Cardiac muscle cell (in vitro differentiated cells and primary cell): Measurements from ENCODE around the gene CACNA2D4. TPM values are rescaled to one million over a fixed set of nuclear protein-coding genes. Genes with fewer than 3 reads are reported as not detected.
A peak's percentile ranks its signal among the peaks of the same experiment; 100 is the strongest.

Source experiments
- DNase-seq, 2 donors: peaks; one replicate each; pipeline versions ENCODE4 v3.0.0 to v3.0.0-alpha.2; 2010 to 2017; ENCODE audit warnings: low read depth in 1 of 2, low spot score in 1 of 2
- H3K27ac ChIP-seq: fragments of 200-600 bp; sonication (generic); 2 replicates; pipeline ENCODE4 v1.5.1; 2016
- H3K27me3 ChIP-seq: fragments of 200-600 bp; sonication (generic); 2 replicates; pipeline ENCODE4 v1.6.0; 2016; ENCODE audit warnings: control low read depth
- H3K36me3 ChIP-seq: fragments of 200-600 bp; sonication (generic); 2 replicates; pipeline ENCODE4 v1.5.1; 2016; ENCODE audit warnings: control low read depth
- H3K4me1 ChIP-seq: fragments of 200-600 bp; sonication (generic); 2 replicates; pipeline ENCODE4 v1.8.1; 2017; ENCODE audit warnings: low read depth, mild to moderate bottlenecking, mixed run types
- H3K4me3 ChIP-seq: fragments of 200-600 bp; sonication (generic); 2 replicates; pipeline ENCODE4 v1.5.1; 2016; ENCODE audit warnings: mild to moderate bottlenecking
- H3K9me3 ChIP-seq: fragments of 200-600 bp; sonication (generic); 2 replicates; pipeline ENCODE4 v1.5.1; 2017; ENCODE audit warnings: low read depth, mild to moderate bottlenecking, control low read depth
- polyA plus RNA-seq: library from polyadenylated mRNA; unstranded; fragments of >200 nt; fragmentation: Nextera tagmentation; extraction: Ambion mirVana; gene quantifications from 2 replicates; pipeline ENCODE4 v1.2.1, GENCODE V29; 2016
- total RNA-seq: library from RNA; depleted of rRNA; stranded (reverse); fragments of >200 nt; gene quantifications from 2 replicates; pipeline ENCODE4 v1.2.3, GENCODE V29; 2016
- TF ChIP-seq, protein P1 (sequence below): IDR thresholded peaks from 2 replicates; pipeline ENCODE4 v1.5.1; 2012; ENCODE audit warnings: low read depth, mild to moderate bottlenecking, low read length

The CACNA2D4 gene
- total and polyA plus RNA-seq, 2 experiments from 2014 or later: 0.39 to 1.3 TPM

DNA sequence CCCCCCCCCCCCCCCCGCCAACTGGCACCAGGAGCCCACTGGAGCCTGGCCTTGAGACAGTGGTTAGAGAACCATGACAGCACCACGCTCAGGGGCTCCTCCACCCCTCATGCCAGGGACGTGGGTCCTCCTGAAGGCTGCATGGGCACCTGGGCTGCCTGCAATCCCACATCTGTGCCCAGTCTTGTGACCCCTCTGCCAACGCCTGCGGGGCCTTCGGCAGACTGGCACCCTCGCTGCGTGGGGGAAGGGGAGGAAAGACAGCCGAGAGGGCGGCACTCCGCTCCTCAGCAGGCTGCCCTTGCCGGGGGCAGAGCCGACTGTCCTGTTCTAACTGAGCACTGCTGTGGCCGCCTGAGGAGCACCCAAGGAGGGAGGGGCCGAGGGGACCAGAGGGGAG lies 92.1 kb downstream of the CACNA2D4 start:
- H3K9me3 ChIP-seq: no peaks in the 10 kb centered on the region

DNA sequence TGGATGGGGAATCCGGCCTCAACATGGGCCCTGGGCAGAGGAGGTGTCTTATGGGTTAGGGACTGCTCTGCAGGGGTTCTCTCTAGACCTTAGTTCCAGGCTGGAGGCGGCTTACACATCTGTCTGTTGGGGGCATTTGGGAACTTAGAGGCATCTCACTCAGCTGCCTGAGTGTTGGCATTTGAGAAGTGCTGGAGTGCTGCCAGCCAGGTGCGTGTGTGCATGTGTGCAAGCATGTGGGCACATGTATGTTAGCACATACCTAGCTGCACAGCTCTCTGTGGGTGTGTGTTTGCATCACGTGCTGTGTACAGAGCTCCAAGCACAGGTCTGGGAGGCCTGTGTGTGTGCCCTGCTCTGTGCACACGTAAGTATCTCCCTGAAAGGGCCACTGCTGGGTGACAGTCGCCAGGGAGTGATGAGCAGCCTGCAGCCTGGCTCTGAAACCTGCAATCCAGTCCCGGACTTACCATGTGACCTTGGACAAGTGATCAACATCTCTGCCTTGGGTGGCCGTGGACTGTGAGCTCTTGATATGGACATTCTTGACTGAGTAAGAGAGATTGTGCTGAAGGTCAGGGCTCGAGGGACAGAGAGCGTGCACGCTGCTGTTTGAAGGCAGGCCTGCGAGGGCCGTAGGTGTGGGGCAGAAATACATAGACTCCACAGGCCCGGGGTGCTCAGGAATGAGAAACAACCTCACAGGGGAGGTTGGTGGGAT lies 92.9 kb downstream of the CACNA2D4 start:
- no peaks in the 10 kb centered on the region for H3K9me3 ChIP-seq
- H3K36me3 ChIP-seq: no peaks in the 10 kb centered on the region
- TF ChIP-seq, protein P1, sequence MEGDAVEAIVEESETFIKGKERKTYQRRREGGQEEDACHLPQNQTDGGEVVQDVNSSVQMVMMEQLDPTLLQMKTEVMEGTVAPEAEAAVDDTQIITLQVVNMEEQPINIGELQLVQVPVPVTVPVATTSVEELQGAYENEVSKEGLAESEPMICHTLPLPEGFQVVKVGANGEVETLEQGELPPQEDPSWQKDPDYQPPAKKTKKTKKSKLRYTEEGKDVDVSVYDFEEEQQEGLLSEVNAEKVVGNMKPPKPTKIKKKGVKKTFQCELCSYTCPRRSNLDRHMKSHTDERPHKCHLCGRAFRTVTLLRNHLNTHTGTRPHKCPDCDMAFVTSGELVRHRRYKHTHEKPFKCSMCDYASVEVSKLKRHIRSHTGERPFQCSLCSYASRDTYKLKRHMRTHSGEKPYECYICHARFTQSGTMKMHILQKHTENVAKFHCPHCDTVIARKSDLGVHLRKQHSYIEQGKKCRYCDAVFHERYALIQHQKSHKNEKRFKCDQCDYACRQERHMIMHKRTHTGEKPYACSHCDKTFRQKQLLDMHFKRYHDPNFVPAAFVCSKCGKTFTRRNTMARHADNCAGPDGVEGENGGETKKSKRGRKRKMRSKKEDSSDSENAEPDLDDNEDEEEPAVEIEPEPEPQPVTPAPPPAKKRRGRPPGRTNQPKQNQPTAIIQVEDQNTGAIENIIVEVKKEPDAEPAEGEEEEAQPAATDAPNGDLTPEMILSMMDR: no peak
- H3K4me1 ChIP-seq: peaks cover 14% of the 10 kb centered on the region
- DNase-seq: peak in 1 of 2 donors; percentile 18
- no peak overlapping the region for H3K27ac ChIP-seq
- H3K4me3 ChIP-seq: no peak overlapping the region
- peaks cover 28% of the 10 kb centered on the region for H3K27me3 ChIP-seq

More for the DNA sequence above, 92.1 kb downstream of the CACNA2D4 start:
- TF ChIP-seq, protein P1: no peak
- Histone ChIP-seq H3K36me3 (no peaks in the 10 kb centered on the region), H3K27ac (no peak overlapping the region), H3K4me1 (peaks cover 14% of the 10 kb centered on the region), H3K4me3 (no peak overlapping the region), H3K27me3 (peaks cover 20% of the 10 kb centered on the region)
- no peak for DNase-seq

DNA sequence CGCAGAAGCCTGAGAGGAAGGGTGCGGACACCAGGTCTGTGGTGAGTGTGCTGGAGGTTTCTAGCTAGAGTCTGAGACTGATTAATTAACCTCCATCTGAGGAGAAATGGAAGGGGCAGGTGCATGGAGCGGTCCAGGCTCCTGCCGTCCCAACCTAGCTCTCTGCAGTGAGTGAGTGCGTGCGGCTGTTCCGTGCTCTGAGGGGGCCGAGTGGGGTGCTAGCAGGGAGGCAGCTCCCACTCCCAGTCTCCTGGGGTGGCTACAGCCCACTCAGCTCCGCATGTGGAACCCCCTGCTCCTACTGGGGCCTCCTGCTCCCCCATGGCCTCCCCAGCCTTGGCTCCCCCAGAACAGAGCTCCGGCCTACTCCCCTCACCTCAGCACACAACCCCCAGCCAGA lies 95.2 kb downstream of the CACNA2D4 start:
- Histone ChIP-seq H3K27ac (no peak overlapping the region), H3K4me3 (no peak overlapping the region), H3K4me1 (peaks cover 11% of the 10 kb centered on the region), H3K27me3 (peaks cover 41% of the 10 kb centered on the region), H3K9me3 (no peaks in the 10 kb centered on the region), H3K36me3 (no peaks in the 10 kb centered on the region)
- no peak for DNase-seq
- TF ChIP-seq, protein P1: no peak

DNA sequence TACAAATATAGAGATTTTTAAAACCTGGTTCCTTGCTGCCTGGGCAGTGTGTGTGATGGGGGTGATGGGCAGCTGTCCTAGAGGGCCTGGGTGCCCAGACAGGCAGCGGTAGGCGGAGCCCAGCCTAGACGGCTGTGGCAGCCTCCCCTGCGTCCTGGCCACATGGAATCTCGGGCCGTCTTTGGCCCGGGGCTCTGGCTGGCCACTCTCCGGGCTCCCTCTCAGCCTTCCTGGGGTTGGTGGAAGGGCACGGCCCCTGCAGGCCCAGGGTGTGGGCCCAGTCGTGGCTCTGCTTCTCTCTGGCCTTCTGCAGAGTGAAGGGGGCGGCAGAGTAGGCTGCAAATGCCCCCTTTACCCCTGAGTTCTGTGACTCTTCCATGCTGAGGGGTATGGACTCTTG lies 95.8 kb downstream of the CACNA2D4 start:
- DNase-seq: no peak
- Histone ChIP-seq H3K27me3 (peaks cover 41% of the 10 kb centered on the region), H3K36me3 (no peaks in the 10 kb centered on the region), H3K9me3 (no peaks in the 10 kb centered on the region), H3K4me1 (peaks cover 11% of the 10 kb centered on the region), H3K4me3 (no peak overlapping the region), H3K27ac (no peak overlapping the region)
- TF ChIP-seq, protein P1: no peak

GRCh38 chr12:1821805-1822204 lies 96.6 kb downstream of the CACNA2D4 start:
- Histone ChIP-seq H3K4me1 (peaks cover 11% of the 10 kb centered on the region), H3K4me3 (no peak overlapping the region), H3K27me3 (peaks cover 41% of the 10 kb centered on the region), H3K36me3 (no peaks in the 10 kb centered on the region), H3K27ac (no peak overlapping the region), H3K9me3 (no peaks in the 10 kb centered on the region)
- DNase-seq: peak in 1 of 2 donors; percentile 25
- TF ChIP-seq, protein P1: no peak
